Measurements from ENCODE around the gene IL1RAP.

The IL1RAP gene

GRCh38 chr3:190566043-190566933, 52.4 kb downstream of the IL1RAP start:
- peak overlapping the region; percentile 94 for H3K27ac ChIP-seq
- DNase-seq (ENCODE audit: low read depth, low spot score): peak; percentile 100

DNA sequence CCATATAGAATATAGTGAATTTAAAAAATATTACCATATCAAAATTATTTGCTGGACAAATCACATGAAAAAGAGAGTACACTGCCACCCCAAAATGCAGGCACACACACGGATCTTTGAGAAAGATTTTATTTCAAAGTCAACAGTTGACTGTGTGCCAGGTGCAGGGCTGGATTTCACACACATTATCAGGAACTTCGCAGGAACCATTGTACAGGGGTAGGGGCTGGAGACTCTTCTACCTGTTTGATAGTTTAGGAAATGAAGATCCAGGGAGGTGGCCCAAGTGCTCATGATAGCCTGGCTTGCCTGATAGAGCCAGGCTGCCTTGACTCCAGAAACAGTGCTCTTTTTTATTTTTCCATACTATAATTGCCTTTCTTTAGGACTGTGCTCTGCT, 54.2 kb downstream of the IL1RAP start:
- no peak for DNase-seq (ENCODE audit: low read depth, low spot score)
- peak overlapping the region; percentile 94 for H3K27ac ChIP-seq

DNA sequence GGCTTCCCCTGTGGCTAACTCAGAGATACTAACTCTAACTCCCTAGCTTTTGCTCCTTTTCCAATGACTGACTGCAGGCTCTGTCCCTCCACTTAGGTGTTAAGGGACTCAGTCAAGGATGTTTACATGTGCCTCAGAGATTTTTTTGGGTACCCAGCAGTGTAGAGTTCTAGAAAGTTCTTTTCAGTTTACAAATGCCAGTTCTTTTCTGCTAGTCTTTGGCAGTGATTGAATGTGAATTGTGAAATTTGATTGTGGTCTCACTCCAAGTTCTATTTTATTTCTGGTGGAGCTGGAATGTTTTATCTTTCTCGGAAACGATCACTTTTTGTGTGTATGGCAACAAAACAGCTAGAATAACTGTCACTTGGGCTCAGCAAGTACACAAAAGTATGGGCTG, 60.6 kb downstream of the IL1RAP start:
- DNase-seq (ENCODE audit: low read depth, low spot score): no peak
- no peak overlapping the region for H3K27ac ChIP-seq

GRCh38 chr3:190575437-190576185, 61.7 kb downstream of the IL1RAP start:
- H3K27ac ChIP-seq: no peak overlapping the region
- no peak for DNase-seq (ENCODE audit: low read depth, low spot score)

GRCh38 chr3:190577225-190577624, 63.3 kb downstream of the IL1RAP start:
- DNase-seq (ENCODE audit: low read depth, low spot score): no peak
- H3K27ac ChIP-seq: no peak overlapping the region

- DNase-seq (ENCODE audit: low read depth, low spot score): no peak
- peak overlapping the region; percentile 62 for H3K27ac ChIP-seq
Measured at GRCh38 chr3:190579514-190580137, 65.7 kb downstream of the IL1RAP start.

GRCh38 chr3:190580417-190580816, 66.5 kb downstream of the IL1RAP start:
- DNase-seq (ENCODE audit: low read depth, low spot score): no peak
- H3K27ac ChIP-seq: peak overlapping the region; percentile 62

- peak overlapping the region; percentile 62 for H3K27ac ChIP-seq
- no peak for DNase-seq (ENCODE audit: low read depth, low spot score)
Measured at GRCh38 chr3:190581041-190581541, 67.2 kb downstream of the IL1RAP start.

GRCh38 chr3:190582667-190583066, 68.8 kb downstream of the IL1RAP start:
- no peak overlapping the region for H3K27ac ChIP-seq
- no peak for DNase-seq (ENCODE audit: low read depth, low spot score)

- H3K27ac ChIP-seq: peak overlapping the region; percentile 93
- DNase-seq (ENCODE audit: low read depth, low spot score): peak; percentile 89
Measured at GRCh38 chr3:190585805-190586630, 72.1 kb downstream of the IL1RAP start.

DNA sequence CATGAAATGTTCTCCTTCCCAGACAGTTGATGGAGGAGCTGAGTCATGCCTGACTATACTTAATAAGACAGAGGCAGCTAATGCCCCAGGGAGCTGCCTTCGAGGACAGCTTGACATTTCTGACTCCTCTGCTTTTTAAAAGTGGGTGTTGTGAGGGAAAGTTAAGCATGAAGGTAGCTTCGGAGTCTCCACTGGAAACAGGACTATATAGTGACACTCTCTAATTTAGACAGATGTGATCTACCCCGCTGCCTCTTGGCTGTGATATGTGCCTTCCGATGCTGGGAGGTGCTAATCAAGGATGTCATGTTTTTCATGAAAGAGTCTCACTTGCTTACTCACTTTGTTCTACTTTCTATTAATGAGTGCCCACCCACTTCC, 72.7 kb downstream of the IL1RAP start:
- DNase-seq (ENCODE audit: low read depth, low spot score): peak; percentile 63
- peak overlapping the region; percentile 93 for H3K27ac ChIP-seq

DNA sequence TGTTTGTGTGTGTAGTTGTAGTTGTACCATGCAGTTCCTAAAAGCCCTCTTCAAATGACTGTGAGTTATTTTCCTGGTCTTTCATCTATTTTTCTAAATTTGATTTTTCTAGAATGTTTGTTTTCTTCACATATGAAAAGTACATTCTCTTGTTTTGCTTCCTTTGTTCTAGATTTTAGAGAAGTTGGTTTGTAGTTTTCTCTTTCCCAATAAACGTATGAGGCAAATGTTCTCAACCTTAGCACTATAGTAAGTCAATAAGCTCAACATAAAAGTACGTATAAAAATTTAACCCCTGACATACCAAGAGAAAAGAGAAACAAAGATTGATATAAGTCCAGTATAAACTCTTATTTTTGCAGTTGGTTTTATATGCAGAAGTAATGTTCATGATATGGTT, 74.7 kb downstream of the IL1RAP start:
- DNase-seq (ENCODE audit: low read depth, low spot score): no peak
- H3K27ac ChIP-seq: no peak overlapping the region

DNA sequence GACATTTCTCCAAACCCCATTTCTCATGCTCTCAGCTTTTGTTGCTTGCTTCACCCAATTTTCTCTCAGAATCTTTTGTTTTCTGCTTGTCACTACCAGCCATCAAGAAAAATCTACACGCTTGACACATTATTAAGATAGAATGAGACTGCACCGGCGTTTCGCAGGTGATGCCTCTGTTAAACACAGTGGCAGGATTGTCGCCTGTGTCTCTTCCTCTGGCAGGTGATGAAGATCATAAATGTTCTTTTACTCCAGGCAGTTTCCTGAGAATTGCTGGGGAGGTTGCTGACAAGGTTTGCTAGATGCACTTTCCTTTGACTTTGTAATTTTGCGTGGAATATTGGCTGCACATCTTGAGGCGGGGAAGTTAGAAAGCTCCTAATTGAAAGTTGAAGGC, 75.4 kb downstream of the IL1RAP start:
- no peak overlapping the region for H3K27ac ChIP-seq
- no peak for DNase-seq (ENCODE audit: low read depth, low spot score)

DNA sequence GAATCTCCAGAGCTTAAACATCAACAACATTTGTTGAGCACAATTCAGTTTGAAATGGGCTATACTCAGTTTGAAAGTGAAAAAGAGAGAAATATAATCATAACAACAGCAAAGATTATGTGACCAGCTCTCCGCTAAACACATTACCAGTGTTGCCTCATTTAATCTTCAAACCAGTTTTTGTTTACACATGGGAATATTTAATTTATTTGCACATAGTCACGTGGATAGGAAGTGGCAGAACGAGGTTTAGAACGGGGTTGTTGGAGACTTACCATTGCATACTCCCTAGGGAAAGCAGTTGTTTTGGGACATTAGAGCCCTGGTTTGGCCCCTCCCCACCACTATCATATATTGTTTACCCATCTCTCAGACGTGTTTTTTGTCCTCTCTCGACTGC, 77.2 kb downstream of the IL1RAP start:
- no peak overlapping the region for H3K27ac ChIP-seq
- DNase-seq (ENCODE audit: low read depth, low spot score): no peak

- no peak for DNase-seq (ENCODE audit: low read depth, low spot score)
- H3K27ac ChIP-seq: no peak overlapping the region
Measured at GRCh38 chr3:190593075-190593474, 79.2 kb downstream of the IL1RAP start.

DNA sequence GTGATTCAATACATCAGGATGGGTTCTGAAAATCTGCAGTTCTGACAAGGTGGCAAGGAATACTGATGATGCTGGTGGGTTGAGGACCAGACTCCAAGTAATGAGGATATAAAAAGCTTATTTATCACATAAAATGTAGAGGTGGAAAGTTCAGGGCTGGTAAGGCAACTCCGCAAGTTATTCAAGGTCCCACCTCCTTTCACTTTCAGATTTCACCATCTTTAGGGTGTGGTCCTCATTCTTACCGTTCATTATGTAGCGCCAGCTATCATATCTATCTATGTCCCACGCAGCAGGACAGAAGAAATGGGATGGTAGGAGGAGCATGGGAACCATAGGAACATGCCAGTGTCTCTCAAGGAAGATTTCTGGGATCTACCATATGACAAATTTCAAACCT, 80.3 kb downstream of the IL1RAP start:
- no peak for DNase-seq (ENCODE audit: low read depth, low spot score)
- no peak overlapping the region for H3K27ac ChIP-seq

GRCh38 chr3:190595179-190595795, 81.4 kb downstream of the IL1RAP start:
- no peak for DNase-seq (ENCODE audit: low read depth, low spot score)
- peak overlapping the region; percentile 55 for H3K27ac ChIP-seq

- H3K27ac ChIP-seq: peak overlapping the region; percentile 55
- DNase-seq (ENCODE audit: low read depth, low spot score): no peak
Measured at GRCh38 chr3:190595807-190596206, 81.9 kb downstream of the IL1RAP start.

Measured in epithelial cell of prostate (primary cell).